Measurements from ENCODE around the gene KANSL1. TPM values are rescaled to one million over a fixed set of nuclear protein-coding genes. Genes with fewer than 3 reads are reported as not detected.
A peak's percentile ranks its signal among the peaks of the same experiment; 100 is the strongest.

KANSL1 gene
- total RNA-seq, 1 donor from 2014 or later: 56.0 TPM

GRCh38 chr17:46082257-46082656 lies 111.0 kb downstream of the KANSL1 start:
- DNase-seq (ENCODE audit: low read depth in 2 of 2): no peak

GRCh38 chr17:46081018-46081320 lies 112.3 kb downstream of the KANSL1 start:
- DNase-seq (ENCODE audit: low read depth in 2 of 2): no peak

- no peak for DNase-seq (ENCODE audit: low read depth in 2 of 2)
Measured at GRCh38 chr17:46080118-46081017, 112.9 kb downstream of the KANSL1 start.

GRCh38 chr17:46078675-46079074 lies 114.6 kb downstream of the KANSL1 start:
- no peak for DNase-seq (ENCODE audit: low read depth in 2 of 2)

GRCh38 chr17:46074540-46074939 lies 118.7 kb downstream of the KANSL1 start:
- no peak for DNase-seq (ENCODE audit: low read depth in 2 of 2)

GRCh38 chr17:46072998-46073397 lies 120.2 kb downstream of the KANSL1 start:
- DNase-seq (ENCODE audit: low read depth in 2 of 2): peak in 1 of 2 donors; percentile 11

- no peak for DNase-seq (ENCODE audit: low read depth in 2 of 2)
Measured at GRCh38 chr17:46071796-46072195, 121.4 kb downstream of the KANSL1 start.

- no peak for DNase-seq (ENCODE audit: low read depth in 2 of 2)
Measured at GRCh38 chr17:46064460-46064859, 128.8 kb downstream of the KANSL1 start.

GRCh38 chr17:46063241-46063640 lies 130.0 kb downstream of the KANSL1 start:
- no peak for DNase-seq (ENCODE audit: low read depth in 2 of 2)

- DNase-seq (ENCODE audit: low read depth in 2 of 2): peak in 1 of 2 donors; percentile 33
Measured at GRCh38 chr17:46061435-46061834, 131.8 kb downstream of the KANSL1 start.

- DNase-seq (ENCODE audit: low read depth in 2 of 2): no peak
Measured at GRCh38 chr17:46060461-46060860, 132.8 kb downstream of the KANSL1 start.

GRCh38 chr17:46059486-46059885 lies 133.7 kb downstream of the KANSL1 start:
- no peak for DNase-seq (ENCODE audit: low read depth in 2 of 2)

GRCh38 chr17:46057366-46057765 lies 135.9 kb downstream of the KANSL1 start:
- peak in 1 of 2 donors; percentile 68 for DNase-seq (ENCODE audit: low read depth in 2 of 2)

GRCh38 chr17:46056800-46057304 lies 136.4 kb downstream of the KANSL1 start:
- peak in 1 of 2 donors; percentile 79 for DNase-seq (ENCODE audit: low read depth in 2 of 2)

GRCh38 chr17:46053911-46054534 lies 139.2 kb downstream of the KANSL1 start:
- DNase-seq (ENCODE audit: low read depth in 2 of 2): no peak

GRCh38 chr17:46049656-46050055 lies 143.6 kb downstream of the KANSL1 start:
- no peak for DNase-seq (ENCODE audit: low read depth in 2 of 2)

- no peak for DNase-seq (ENCODE audit: low read depth in 2 of 2)
Measured at GRCh38 chr17:46047856-46048255, 145.4 kb downstream of the KANSL1 start.

GRCh38 chr17:46047398-46047797 lies 145.8 kb downstream of the KANSL1 start:
- DNase-seq (ENCODE audit: low read depth in 2 of 2): no peak

- DNase-seq (ENCODE audit: low read depth in 2 of 2): peak; percentile 61 to 68
Measured at GRCh38 chr17:46046957-46047356, 146.3 kb downstream of the KANSL1 start.

GRCh38 chr17:46045639-46046038 lies 147.6 kb downstream of the KANSL1 start:
- DNase-seq (ENCODE audit: low read depth in 2 of 2): no peak

GRCh38 chr17:46044989-46045388 lies 148.2 kb downstream of the KANSL1 start:
- no peak for DNase-seq (ENCODE audit: low read depth in 2 of 2)

GRCh38 chr17:46044286-46044928 lies 148.8 kb downstream of the KANSL1 start:
- DNase-seq (ENCODE audit: low read depth in 2 of 2): peak; percentile 88 to 92
